HCT116 (cell line): Measurements from ENCODE around the gene DNM3. TPM values are rescaled to one million over a fixed set of nuclear protein-coding genes. Genes with fewer than 3 reads are reported as not detected.

Experiments used
- ATAC-seq: fragments of 200-7000 bp; cut with Tn5 transposase; 2 replicates; pipeline ENCODE4 v1.9.1; 2020; ENCODE audit warnings: mild to moderate bottlenecking, moderate library complexity
- BruUV-seq: library from RNA; stranded (reverse); fragments of 400-500 nt; replicated peaks from 2 replicates; lab custom pipeline; 2021; lab: Mats Ljungman, UMichigan
- CTCF ChIA-PET: fragments of 300-600 bp; sonication (Branson Sonifier 250); formaldehyde crosslinking; loops from one replicate; lab custom pipeline; 2021; ENCODE audit warnings: antibody characterized with exemption; lab: Charles Lee
- POLR2A ChIA-PET: fragments of 300-600, 350-600 bp; sonication (Branson Sonifier 250); formaldehyde crosslinking; loops from one replicate; lab custom pipeline; 2021; ENCODE audit warnings: antibody characterized with exemption; lab: Charles Lee
- RAD21 ChIA-PET, 2 experiments: fragments of 300-600 bp; sonication (Branson Sonifier 250); formaldehyde crosslinking; loops; one replicate each; lab custom pipeline; 2023; ENCODE audit warnings: low total read pairs in 2 of 2; ENCODE audit not compliant: uncharacterized antibody in 2 of 2, unreplicated experiment in 2 of 2, low non-redundant PET in 1 of 2; lab: Charles Lee
- DNase-seq: peaks from one replicate; pipeline ENCODE4 v3.0.0-alpha.2; 2010; ENCODE audit warnings: low read depth, low spot score
- H2AFZ ChIP-seq: fragments of 200-600 bp; shearing (Covaris generic), sonication (generic); 2 replicates; pipeline ENCODE4 v1.6.1; 2017; ENCODE audit warnings: low read depth, mixed run types, mixed read lengths, antibody characterized with exemption, low read length; ENCODE audit not compliant: poor library complexity, severe bottlenecking
- H3K27ac ChIP-seq: 2 replicates; pipeline ENCODE4 v1.5.1; 2012; ENCODE audit warnings: low read depth, low read length
- H3K27me3 ChIP-seq: fragments of 200-600 bp; sonication (generic); 2 replicates; pipeline ENCODE4 v1.6.1; 2016; ENCODE audit warnings: mixed run types, low read length, mixed read lengths; ENCODE audit not compliant: insufficient read depth
- H3K36me3 ChIP-seq, 2 experiments: fragments of 200-500 bp in 1 of 2; fragments of 200-600 bp in 1 of 2; sonication (Bioruptor generic) in 1 of 2; sonication (generic) in 1 of 2; 2 replicates each; pipeline versions ENCODE4 v1.5.1 to v1.6.1; 2014 to 2016; ENCODE audit warnings: low read length in 2 of 2, inconsistent platforms in 1 of 2, mixed read lengths in 1 of 2, mixed run types in 1 of 2; ENCODE audit not compliant: insufficient read depth in 2 of 2, control insufficient read depth in 1 of 2
- H3K4me1 ChIP-seq, 2 experiments: fragments of 200-600 bp in 1 of 2; sonication (generic) in 1 of 2; 2 replicates each; pipeline versions ENCODE4 v1.5.1 to v1.6.1; 2012 to 2017; ENCODE audit warnings: low read length in 2 of 2, inconsistent platforms in 1 of 2, mild to moderate bottlenecking in 1 of 2, mixed read lengths in 1 of 2, mixed run types in 1 of 2, moderate library complexity in 1 of 2; ENCODE audit not compliant: insufficient read depth in 2 of 2, control insufficient read depth in 1 of 2
- H3K4me2 ChIP-seq: fragments of 200-600 bp; sonication (generic); 2 replicates; pipeline ENCODE4 v1.6.1; 2017; ENCODE audit warnings: mixed run types, low read length, mixed read lengths
- H3K4me3 ChIP-seq, 2 experiments: fragments of 200-600 bp in 1 of 2; sonication (generic) in 1 of 2; replicated peaks in 1 of 2; 2 replicates each; pipeline ENCODE4 v1.5.1; 2011 to 2016; ENCODE audit warnings: low read length in 2 of 2, control low read depth in 1 of 2, low read depth in 1 of 2, mild to moderate bottlenecking in 1 of 2, mixed read lengths in 1 of 2, mixed run types in 1 of 2
- H3K79me2 ChIP-seq: fragments of 200-600 bp; sonication (generic); 2 replicates; pipeline ENCODE4 v1.6.1; 2017; ENCODE audit warnings: mild to moderate bottlenecking, mixed run types, low read length, moderate library complexity, mixed read lengths; ENCODE audit not compliant: insufficient read depth
- H3K9ac ChIP-seq: fragments of 200-600 bp; sonication (generic); 2 replicates; pipeline ENCODE4 v1.6.1; 2016; ENCODE audit warnings: low read length, mixed read lengths
- H3K9me2 ChIP-seq: fragments of 200-600 bp; sonication (generic), shearing (Covaris generic); 2 replicates; pipeline ENCODE4 v1.6.1; 2017; ENCODE audit warnings: mixed run types, mild to moderate bottlenecking, moderate library complexity; ENCODE audit not compliant: insufficient read depth
- H3K9me3 ChIP-seq, 2 experiments: fragments of 200-500 bp in 1 of 2; fragments of 200-600 bp in 1 of 2; sonication (Bioruptor generic) in 1 of 2; sonication (generic) in 1 of 2; 2 replicates each; pipeline ENCODE4 v1.6.1; 2014 to 2017; ENCODE audit warnings: low read length in 2 of 2, mixed read lengths in 2 of 2, inconsistent platforms in 1 of 2, low read depth in 1 of 2, mild to moderate bottlenecking in 1 of 2, mixed run types in 1 of 2, moderate library complexity in 1 of 2; ENCODE audit not compliant: control insufficient read depth in 1 of 2, insufficient read depth in 1 of 2
- H4K20me1 ChIP-seq: fragments of 200-600 bp; sonication (generic), shearing (Covaris generic); 2 replicates; pipeline ENCODE4 v1.6.1; 2017; ENCODE audit warnings: mixed run types, mild to moderate bottlenecking, moderate library complexity; ENCODE audit not compliant: insufficient read depth
- CBX3 ChIP-seq: IDR thresholded peaks from 2 replicates; pipeline ENCODE4 v1.6.1; 2012; ENCODE audit warnings: low read depth
- CEBPB ChIP-seq: IDR thresholded peaks from 2 replicates; pipeline ENCODE4 v1.6.1; 2012; ENCODE audit warnings: low read depth
- EGR1 ChIP-seq: IDR thresholded peaks from 2 replicates; pipeline ENCODE4 v1.6.1; 2012; ENCODE audit warnings: low read depth
- ELF1 ChIP-seq: IDR thresholded peaks from 2 replicates; pipeline ENCODE4 v1.6.1; 2012; ENCODE audit warnings: low read depth, borderline replicate concordance
- EZH2 ChIP-seq: fragments of 200-600 bp; sonication (generic); IDR thresholded peaks from 2 replicates; pipeline ENCODE4 v1.6.1; 2017; ENCODE audit warnings: antibody characterized with exemption, mixed run types
- EZH2phosphoT487 ChIP-seq: fragments of 200-600 bp; IDR thresholded peaks from 2 replicates; pipeline ENCODE4 v1.6.1; 2018; ENCODE audit warnings: antibody characterized with exemption, borderline replicate concordance
- POLR2A ChIP-seq: IDR thresholded peaks from 2 replicates; pipeline ENCODE4 v1.7.0; 2011; ENCODE audit warnings: borderline replicate concordance; ENCODE audit not compliant: insufficient read depth, insufficient read length; ENCODE audit errors: extremely low read depth
- SIN3A ChIP-seq: IDR thresholded peaks from 2 replicates; pipeline ENCODE4 v1.6.1; 2012; ENCODE audit warnings: low read depth
- TCF7L2 ChIP-seq: IDR thresholded peaks from 2 replicates; pipeline ENCODE4 v1.7.0; 2011; ENCODE audit warnings: borderline replicate concordance, inconsistent platforms; ENCODE audit not compliant: insufficient read depth, insufficient read length; ENCODE audit errors: extremely low read depth
- ZFX ChIP-seq: fragments of 450-650 bp; IDR thresholded peaks from 2 replicates; pipeline ENCODE4 v1.6.1; 2017
- ZNF274 ChIP-seq: fragments of 200-500 bp; sonication (Bioruptor generic); IDR thresholded peaks from 2 replicates; pipeline ENCODE4 v1.6.1; 2014; ENCODE audit warnings: mild to moderate bottlenecking, low read depth, low read length, inconsistent platforms
- intact Hi-C: fragments of 100-400 bp; cut with micrococcal nuclease; formaldehyde crosslinking; loops from 2 replicates; pipeline ENCODE4 v1.10.0; 2022
- total RNA-seq: library from RNA; stranded (reverse); gene quantifications from one replicate; pipeline ENCODE4 v1.2.1, GENCODE V29; 2021; ENCODE audit not compliant: unreplicated experiment
- TF ChIP-seq, protein P1 (sequence below): IDR thresholded peaks from 2 replicates; pipeline ENCODE4 v1.6.1; 2012

The DNM3 gene
- total RNA-seq, 1 experiment from 2014 or later: 3.1 TPM

DNA sequence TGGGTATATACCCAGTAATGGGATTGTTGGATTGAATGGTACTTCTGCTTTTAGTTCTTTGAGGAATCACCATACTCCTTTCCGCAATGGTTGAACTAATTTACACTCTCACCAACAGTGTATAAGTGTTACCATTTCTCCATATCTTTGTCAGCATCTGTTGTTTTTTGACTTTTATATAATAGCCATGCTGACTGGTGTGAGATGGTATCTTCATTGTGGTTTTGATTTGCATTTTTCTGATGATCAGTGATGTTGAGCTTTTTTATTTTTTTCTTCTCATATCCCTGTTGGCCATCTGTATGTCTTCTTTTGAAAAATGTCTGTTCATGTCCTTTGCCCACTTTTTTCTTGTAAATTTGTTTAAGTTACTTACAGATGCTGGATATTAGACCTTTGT, 14.1 kb downstream of the DNM3 start (continued):
- TF ChIP-seq EZH2phosphoT487: no peak
- TF ChIP-seq ZNF274: no peak
- no peak for TF ChIP-seq EGR1
- TF ChIP-seq ZFX: no peak
- TF ChIP-seq CEBPB: no peak

DNA sequence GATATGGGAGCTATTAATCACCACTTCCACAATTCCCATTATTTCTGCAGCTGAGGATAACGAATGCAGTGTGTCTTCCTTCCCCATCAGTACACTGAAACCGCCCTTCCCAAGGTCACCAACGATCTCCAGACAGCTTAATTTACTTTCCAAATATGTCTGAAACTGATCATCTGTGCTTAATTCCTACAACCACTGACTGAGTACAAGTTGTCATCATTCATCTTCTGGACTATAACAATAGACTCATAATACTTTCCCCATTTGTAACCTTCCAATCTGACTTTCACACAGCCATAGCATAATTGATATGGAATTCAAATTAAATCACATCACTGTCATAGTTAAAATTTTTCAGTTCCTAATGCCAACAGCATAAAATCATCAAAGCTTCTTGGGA, 17.4 kb downstream of the DNM3 start:
- Histone ChIP-seq H3K4me2 (no peak overlapping the region), H3K9ac (no peak overlapping the region), H3K27ac (no peak overlapping the region), H3K79me2 (no peaks in the 10 kb centered on the region), H4K20me1 (no peaks in the 10 kb centered on the region), H3K9me3 (peaks cover 0 to 7% of the 10 kb centered on the region in 2 experiments; a peak in 1 of 4 replicates), H2AFZ (no peak overlapping the region), H3K9me2 (no peaks in the 10 kb centered on the region), H3K36me3 (no peaks in the 10 kb centered on the region), H3K27me3 (no peaks in the 10 kb centered on the region), H3K4me1 (no peaks in the 10 kb centered on the region), H3K4me3 (no peak overlapping the region)
- CTCF ChIA-PET: no interaction called here
- intact Hi-C loops: no loop called here
- TF ChIP-seq EGR1 (no peak), ZNF274 (no peak), EZH2 (no peak), EZH2phosphoT487 (no peak), POLR2A (no peak), TCF7L2 (no peak), CBX3 (no peak)
- TF ChIP-seq, protein P1, sequence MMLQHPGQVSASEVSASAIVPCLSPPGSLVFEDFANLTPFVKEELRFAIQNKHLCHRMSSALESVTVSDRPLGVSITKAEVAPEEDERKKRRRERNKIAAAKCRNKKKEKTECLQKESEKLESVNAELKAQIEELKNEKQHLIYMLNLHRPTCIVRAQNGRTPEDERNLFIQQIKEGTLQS: no peak
- POLR2A ChIA-PET: no interaction called here
- RAD21 ChIA-PET: no interaction called here
- no peak for ATAC-seq
- BruUV-seq: no TSS peak
- no peak for DNase-seq

DNA sequence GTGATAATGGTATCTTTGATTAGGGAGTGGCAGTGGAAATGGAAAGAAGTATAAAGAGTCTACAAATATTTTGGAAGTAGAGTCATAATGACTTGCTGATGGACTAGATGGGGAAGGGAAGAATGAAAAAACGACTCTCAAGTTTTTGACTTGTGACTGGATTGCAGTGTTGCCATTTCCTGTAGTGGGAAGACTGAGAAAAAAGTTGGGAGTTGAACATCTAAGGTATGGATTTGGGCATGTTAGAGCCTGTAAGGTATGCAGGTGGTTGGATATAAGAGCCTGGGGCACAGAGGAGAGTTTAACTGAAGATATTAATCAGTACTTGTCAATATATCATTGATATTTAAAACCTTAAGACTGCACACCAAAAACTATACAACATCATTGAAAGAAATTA, 19.4 kb downstream of the DNM3 start:
- Histone ChIP-seq H3K4me3 (no peak overlapping the region), H3K4me1 (no peaks in the 10 kb centered on the region), H3K27me3 (no peaks in the 10 kb centered on the region), H3K9me2 (no peaks in the 10 kb centered on the region), H3K9me3 (peaks cover 0 to 7% of the 10 kb centered on the region in 2 experiments; a peak in 1 of 4 replicates), H3K36me3 (no peaks in the 10 kb centered on the region), H3K4me2 (no peak overlapping the region), H3K27ac (no peak overlapping the region), H2AFZ (no peak overlapping the region), H3K79me2 (no peaks in the 10 kb centered on the region), H4K20me1 (no peaks in the 10 kb centered on the region), H3K9ac (no peak overlapping the region)
- ChIA-PET POLR2A (no interaction called here), RAD21 (no interaction called here), CTCF (no interaction called here)
- ATAC-seq (no peak), DNase-seq (no peak)
- no peak for TF ChIP-seq TCF7L2
- TF ChIP-seq, protein P1: no peak
- TF ChIP-seq SIN3A: no peak
- no peak for TF ChIP-seq CEBPB
- TF ChIP-seq ELF1: no peak
- TF ChIP-seq ZFX: no peak
- intact Hi-C loops: no loop called here
- BruUV-seq: no TSS peak
